HG02678 (cell line): ENCODE data around the gene ARFIP1.
"Not testable (repeated sequence)": the region's sequence is repeated elsewhere in the genome, so short reads cannot be mapped to it uniquely, and the experiment has no call there.

ENCODE experiments used
- ATAC-seq: cut with Tn5 transposase; IDR thresholded peaks from one replicate; pipeline ENCODE4 v1.9.1; 2021; ENCODE audit warnings: mild to moderate bottlenecking, moderate library complexity; ENCODE audit not compliant: unreplicated experiment

The ARFIP1 gene

DNA sequence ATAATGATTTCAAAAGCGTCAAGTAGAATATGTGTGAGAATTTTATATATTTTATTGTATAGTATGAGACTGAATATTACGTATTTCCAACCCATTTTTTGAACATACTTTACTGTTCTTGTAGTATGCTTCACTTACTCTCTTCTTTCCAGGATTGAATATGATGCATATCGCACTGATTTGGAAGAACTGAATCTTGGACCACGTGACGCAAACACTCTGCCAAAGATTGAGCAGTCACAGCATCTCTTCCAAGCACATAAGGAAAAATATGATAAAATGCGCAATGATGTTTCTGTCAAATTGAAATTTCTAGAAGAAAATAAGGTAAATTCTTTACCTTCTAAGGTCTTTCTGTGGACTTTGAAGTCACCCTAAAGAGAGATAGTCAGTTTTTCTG lies 108.2 kb downstream of the ARFIP1 start:
- no peak for ATAC-seq

- ATAC-seq = no peak
Observed at GRCh38 chr4:152892974-152893373, 113.2 kb downstream of the ARFIP1 start.

- no peak for ATAC-seq
Observed at GRCh38 chr4:152894673-152895072, 114.9 kb downstream of the ARFIP1 start.

GRCh38 chr4:152896811-152897210 lies 117.1 kb downstream of the ARFIP1 start:
- no peak for ATAC-seq

GRCh38 chr4:152898133-152898532 lies 118.4 kb downstream of the ARFIP1 start:
- ATAC-seq = not testable (repeated sequence)

DNA sequence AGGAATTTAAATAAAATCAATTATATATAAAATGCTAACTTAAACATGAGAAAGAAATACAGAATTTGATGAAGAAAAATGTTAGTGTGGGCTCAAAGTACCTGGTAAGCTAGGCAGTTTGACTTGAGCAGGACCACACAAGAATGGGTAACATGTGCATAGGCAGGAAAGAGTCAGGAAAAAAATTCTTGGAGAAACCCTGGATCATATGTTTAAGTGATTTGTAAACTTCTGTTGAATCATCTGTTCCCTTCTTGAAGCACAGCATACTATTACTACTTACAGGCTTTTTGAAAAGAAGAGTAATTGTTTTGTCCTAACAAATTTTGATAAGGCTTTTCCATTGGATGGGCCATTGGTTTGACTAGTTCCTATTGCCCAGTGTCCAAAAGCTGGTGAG lies 118.9 kb downstream of the ARFIP1 start:
- no peak for ATAC-seq

- no peak for ATAC-seq
Observed at GRCh38 chr4:152900395-152900794, 120.6 kb downstream of the ARFIP1 start.

DNA sequence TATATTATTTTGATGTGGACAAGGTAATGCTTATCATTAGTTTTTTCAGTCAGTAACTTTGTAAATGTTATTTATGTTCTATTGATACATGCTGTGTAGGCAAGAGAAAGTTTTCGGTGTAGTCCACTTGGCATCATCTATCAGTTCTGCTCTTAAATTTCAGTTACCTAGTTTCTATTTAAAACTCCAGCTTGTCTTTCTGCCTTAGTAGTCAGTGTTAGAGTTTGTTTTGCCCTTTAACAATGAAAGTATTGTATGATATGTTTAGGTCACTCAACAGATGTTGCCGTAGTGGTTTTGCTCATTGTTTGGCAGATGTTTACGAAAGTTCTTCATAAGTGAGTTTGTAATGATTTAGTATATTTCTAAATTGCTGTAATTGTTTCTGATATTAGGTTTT lies 121.5 kb downstream of the ARFIP1 start:
- no peak for ATAC-seq

- no peak for ATAC-seq
Observed at GRCh38 chr4:152903658-152904057, 123.9 kb downstream of the ARFIP1 start.

DNA sequence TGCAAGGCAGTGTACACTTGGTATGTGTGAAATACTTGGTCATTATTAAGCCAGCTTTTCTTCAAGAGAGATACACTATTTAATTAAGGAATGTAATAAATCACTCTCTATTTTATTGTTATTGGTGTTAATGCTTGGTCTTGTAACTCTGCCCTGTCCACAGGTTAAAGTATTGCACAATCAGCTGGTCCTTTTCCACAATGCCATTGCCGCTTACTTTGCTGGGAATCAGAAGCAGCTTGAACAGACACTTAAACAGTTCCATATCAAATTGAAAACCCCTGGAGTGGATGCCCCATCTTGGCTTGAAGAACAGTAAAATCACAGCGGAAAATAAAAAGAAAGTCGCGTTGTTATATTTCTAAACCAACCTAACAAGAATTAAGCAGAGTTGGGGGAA lies 130.1 kb downstream of the ARFIP1 start:
- no peak for ATAC-seq

DNA sequence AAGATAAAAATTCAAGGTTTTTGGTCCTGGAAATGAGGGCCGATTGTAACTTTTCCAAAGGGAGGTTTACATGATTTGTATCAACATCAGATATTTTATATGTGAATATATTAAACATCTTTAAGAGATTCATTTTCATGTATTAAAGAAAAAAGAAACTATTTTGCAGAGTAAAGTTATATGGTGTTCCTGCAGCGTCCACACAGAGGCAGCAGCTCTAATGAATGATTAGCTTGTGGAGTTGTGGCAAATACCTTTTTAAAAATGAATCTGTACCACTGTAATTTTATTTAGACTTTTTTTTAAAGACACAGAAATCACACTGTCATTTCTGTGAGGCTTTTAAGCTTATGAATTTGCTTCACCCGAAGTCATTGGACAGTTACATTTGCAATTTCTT lies 130.8 kb downstream of the ARFIP1 start:
- ATAC-seq = no peak

DNA sequence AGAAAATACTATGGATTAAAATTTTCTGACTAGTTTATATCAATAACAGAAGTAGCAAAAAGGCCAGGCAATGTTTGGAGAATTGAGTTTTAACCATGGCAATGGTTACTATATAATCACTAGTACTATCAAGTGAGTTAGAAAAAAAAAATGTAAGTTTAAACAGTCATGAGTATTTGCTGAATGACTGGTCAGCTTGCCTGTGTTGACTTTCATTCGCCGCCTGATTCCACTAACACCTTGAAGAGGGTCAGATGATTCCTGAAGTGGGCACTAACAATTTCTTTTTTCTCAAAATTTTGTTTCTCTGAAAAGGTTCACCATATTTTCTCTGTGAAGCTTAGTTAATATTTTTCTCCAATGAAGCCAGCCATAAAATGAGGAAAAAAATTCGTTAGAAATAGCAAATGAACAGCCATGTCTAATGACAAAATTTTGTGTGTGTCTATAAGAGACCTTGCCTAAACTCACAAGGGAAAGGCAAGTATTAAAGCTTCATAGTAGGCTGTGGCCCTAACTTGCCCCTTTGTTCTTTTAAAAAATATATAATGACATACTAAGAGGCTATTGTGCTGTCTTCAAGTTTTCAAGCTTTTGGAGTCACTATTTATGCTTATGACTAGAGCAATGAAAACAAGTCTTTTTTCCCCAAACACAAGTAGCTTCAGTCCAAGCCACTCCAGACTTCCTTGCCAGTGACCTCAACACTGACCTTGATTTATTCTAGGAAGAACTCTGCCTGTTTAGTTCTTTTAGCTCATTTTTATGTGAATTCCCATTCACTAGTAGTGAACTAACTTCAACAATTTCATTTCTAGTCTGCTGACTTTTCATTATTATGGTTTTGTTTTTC lies 138.0 kb downstream of the ARFIP1 start:
- ATAC-seq = no peak

DNA sequence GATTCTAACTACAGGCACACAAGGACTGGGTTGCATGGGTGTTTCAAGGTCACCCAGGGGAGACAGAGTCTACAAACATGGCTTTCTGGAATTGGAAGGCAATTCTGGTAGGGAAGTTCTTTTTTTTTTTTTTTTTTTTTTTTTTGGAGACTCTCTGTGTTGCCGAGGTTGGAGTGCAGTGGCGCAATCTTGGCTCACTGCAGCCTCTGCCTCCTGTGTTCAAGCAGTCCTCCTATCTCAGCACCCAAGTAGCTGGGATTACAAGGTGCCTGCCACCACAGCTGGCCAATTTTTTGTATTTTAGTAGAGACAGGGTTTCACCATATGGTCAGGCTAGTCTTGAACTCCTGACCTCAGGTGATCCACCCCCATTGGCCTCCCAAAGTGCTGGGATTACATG lies 140.1 kb downstream of the ARFIP1 start:
- no peak for ATAC-seq

GRCh38 chr4:152920768-152921167 lies 141.0 kb downstream of the ARFIP1 start:
- no peak for ATAC-seq

DNA sequence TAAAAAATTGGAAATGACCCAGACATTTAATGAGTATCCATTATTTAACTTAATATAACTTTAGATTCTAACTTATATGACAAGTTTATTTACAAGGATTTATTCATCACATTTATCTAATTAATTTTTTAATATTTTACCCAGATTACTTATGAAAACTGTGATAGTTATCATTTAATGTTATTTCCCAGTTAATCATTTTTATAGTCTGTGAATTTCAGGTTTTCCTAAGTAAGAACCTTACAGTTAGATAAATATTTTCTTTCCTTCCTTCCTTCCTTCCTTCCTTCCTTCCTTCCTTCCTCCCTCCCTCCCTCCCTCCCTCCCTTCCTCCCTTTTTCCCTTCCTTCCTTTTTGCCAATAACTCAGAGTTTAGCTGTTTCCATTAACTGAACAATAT lies 141.5 kb downstream of the ARFIP1 start:
- ATAC-seq = no peak

- no peak for ATAC-seq
Observed at GRCh38 chr4:152925851-152926250, 146.1 kb downstream of the ARFIP1 start.

DNA sequence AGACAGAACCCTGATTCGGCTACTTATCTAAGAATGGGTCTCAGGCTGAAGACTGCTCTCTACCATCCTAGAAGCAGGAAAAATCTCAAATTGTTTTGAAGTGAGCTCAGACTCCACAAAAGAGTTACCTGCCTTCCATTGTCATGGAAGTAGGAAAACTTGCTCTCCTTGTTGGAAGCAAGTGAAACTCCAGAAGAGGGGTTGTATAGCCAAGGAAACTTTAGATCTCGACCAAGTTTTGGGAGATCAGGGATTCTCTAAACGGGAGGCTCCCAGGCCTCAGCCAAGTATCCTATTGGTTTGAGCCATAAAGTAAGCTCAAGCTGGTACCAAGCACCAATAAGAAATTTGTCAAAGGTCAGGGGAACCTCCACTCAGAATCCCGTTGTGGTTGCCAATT lies 147.2 kb downstream of the ARFIP1 start:
- ATAC-seq = no peak

GRCh38 chr4:152927737-152928136 lies 148.0 kb downstream of the ARFIP1 start:
- ATAC-seq = no peak

DNA sequence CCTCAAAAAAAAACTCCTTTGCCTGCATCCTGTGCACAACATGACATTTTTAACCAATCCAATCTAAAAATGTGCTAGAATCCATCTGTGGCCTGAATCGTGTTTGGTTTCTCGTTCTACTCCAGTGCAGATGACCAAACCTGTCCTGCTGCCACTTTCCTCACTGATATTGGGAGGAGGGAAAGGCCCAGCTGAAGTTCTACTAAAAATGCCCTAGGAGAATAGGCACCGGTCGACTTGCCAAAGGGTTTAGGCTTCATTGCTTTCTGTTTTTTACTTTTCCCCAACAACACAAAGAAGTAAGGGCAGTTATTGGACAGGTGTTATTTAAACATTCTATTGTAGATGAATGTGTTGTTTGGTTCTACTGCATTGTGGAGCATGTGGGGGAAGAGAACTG lies 148.5 kb downstream of the ARFIP1 start:
- ATAC-seq = no peak

DNA sequence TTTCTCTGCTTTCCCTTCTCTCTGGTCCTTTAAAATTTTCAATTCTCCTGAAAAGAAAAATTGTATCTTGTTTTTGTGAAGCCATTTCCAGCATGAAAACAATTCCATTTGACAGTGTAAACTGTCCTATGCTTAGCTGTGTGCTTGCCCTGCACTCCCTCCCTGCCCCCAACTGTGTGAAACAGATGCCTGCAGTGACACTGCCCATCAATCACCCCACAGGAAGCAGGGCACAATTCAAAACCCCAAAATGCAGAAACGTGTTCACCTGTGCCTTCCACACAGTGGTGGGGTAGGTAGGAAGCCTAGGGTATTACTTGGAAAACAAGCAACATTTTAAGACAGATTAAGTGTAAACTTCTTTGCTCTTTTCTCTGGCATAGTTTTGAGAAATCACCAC lies 150.1 kb downstream of the ARFIP1 start:
- no peak for ATAC-seq

DNA sequence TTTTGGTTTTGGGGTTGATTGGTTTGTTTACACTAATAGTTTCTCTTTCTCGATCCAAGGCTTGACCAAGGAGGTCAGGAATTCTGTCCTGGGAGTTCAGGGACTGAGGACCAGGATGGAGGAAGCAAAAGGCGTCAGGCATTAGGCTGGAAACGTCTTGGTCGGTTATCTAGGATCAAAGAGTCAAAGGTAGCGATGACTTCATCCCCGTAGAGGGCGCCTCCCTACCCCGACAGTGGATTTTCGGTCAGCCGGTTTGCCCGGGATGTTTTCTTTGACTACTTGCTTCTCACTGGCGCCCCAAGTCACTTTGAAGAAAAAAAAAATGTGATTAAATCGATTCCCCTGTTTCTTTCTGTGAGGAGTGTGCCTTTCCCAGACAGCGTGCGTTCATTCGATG lies 155.4 kb downstream of the ARFIP1 start:
- no peak for ATAC-seq

DNA sequence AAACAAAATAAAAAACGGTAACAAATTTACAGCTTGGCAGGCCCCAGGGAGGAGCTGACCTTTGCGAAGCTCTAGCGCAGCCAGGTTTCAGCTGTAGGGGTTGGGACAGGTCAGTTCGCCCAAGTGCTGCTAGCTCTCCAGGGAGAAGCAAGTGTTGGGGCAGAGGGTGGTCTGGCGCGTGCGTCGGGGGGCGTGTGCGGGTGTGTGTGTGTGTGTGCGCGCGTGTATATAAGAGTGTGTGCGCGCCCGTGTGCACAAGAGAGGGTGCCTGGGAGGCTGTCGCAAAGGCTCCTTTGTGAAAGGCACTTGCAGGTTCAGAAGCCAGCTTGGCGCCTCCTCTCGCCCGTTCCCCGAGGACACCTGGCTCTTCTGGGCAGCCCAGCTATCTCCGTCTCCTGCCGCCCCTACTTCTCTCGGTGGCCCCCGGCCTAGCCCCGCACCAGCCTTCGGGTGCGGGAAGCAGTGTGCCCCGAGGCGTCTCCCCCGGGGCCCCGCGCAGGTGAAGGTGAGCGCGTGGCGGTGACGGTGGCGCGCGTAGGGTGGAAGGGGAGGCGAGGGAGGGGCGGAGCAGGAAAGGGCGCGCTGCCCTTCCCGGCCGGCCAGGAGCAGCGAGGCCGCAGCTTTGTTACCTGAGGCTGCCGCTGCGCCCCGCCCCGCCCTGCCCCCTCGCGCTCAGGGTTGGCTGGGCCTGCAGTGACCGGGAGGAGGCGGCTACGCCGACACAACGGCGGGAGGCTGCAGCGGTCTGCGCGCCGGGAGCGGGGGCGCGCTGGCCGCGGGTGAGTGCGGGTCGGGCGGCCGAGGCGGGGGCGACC lies 156.1 kb downstream of the ARFIP1 start, which contains the start of gene FHDC1:
TSS of gene FHDC1 (plus strand) at position 693 of the 815 bp plus-strand sequence. CDS start 6,735 bp downstream, outside the sequence.
- no peak for ATAC-seq
